ENCODE results near the gene COL18A1.

Gene COL18A1

DNA sequence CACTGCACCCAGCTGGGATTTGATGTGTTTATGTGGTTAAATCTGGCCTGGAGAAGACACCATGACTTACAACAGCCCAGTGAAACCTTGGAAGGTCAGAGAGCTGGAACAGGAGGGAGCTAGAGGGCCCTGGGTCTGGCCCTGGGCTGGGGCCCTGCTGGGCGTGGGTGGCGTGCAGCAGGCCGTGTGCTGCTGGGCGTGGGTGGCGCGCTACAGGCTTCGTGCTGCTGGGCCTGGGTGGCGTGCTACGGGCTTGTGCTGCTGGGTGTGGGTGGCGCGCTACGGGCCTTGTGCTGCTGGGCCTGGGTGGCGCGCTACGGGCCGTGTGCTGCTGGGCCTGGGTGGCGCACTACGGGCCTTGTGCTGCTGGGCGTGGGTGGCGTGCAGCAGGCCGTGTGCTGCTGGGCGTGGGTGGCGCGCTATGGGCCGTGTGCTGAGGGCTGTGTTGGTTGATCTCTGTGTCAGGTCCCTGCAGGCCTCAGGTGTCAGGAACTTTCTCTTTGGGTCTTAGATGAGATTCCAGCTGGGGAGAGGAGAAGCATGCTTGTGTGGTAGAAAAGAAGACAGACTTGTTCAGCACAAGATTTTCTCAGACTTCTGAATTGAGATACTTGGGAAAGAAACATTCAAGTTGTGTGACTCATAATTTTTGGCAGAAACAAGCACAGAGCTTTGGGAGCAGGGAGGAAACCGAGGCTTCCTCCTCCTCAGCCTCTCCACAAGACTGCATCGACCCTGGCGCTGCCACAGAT is 66.0 kb downstream of the COL18A1 start:
- DNase-seq, result no peak

DNA sequence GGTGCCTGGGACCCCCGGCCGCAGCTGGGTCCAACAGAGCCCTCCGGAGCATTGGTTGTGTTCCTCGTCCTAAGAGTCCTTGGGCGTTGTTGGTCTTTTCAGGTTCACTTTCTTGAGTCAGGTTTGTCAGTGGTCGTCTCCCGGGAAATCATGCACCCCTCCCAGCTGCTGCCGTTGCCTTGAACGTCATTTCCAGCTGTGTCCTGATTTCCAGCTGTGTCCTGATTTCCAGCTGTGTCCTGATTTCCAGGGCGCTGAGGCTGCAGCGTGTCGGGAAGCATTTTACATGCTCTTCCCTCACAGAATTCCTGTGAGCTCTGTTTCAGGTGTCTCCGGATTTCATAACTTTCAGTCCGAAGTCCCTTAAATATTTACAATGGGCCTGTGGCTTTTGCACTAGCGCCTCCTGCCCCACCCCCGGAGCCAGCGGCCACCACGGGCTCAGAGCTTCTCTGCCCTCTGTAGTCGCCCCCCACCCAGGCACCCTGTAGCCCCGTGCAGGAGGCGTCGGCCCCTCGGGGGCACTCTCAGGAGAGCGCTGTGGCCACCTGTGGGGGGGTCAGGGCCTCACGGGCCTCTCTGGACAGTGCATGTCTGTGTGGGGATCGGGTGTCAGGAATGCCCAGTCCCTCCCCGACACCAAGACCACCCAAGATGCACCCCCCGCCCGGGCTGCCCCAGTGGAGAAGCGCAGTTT is 66.7 kb downstream of the COL18A1 start:
- DNase-seq, result no peak

DNA sequence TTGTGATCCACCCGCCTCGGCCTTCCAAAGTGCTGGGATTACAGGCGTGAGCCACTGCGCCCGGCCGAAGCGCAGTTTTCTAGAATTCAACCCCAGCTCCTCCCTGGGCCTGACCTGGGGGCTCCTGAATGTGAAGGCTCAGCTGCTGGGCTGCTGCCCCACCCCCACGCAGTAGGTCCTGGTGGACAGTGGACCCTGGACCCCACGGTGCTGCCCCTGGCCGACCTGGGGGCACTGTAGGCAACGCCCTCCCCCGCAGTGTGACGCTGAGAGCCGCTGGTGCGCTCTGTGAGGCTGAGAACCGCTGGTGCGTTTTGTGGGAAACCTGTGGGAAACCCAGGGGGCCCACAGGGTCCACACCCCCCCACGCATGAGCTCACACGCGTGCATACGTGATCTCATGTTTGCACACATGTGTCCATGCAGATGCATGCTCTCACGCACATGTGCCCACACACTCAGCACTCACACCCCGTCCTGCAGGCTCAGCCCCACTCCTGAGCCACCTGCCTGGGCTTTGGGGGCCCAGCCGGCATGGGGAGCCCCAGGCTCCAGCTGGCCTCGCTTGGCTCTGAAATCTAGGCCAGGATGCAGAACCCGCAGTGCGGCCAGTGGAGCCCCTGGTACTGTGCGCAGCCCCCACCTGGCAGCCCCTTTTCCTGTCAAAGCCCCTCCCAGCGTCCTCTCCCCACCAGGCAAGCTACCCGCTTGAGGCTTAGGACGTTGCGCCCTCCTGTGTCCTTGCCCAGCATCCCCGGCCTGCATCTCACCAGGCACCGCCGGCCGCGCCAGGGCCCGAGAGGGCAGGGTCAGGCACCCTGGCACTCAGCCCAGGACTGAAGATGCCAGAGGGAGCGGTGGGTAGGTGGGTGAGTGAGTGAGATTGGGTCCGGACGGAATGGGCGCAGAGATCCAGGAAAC is 67.7 kb downstream of the COL18A1 start:
- no peak for DNase-seq

DNA sequence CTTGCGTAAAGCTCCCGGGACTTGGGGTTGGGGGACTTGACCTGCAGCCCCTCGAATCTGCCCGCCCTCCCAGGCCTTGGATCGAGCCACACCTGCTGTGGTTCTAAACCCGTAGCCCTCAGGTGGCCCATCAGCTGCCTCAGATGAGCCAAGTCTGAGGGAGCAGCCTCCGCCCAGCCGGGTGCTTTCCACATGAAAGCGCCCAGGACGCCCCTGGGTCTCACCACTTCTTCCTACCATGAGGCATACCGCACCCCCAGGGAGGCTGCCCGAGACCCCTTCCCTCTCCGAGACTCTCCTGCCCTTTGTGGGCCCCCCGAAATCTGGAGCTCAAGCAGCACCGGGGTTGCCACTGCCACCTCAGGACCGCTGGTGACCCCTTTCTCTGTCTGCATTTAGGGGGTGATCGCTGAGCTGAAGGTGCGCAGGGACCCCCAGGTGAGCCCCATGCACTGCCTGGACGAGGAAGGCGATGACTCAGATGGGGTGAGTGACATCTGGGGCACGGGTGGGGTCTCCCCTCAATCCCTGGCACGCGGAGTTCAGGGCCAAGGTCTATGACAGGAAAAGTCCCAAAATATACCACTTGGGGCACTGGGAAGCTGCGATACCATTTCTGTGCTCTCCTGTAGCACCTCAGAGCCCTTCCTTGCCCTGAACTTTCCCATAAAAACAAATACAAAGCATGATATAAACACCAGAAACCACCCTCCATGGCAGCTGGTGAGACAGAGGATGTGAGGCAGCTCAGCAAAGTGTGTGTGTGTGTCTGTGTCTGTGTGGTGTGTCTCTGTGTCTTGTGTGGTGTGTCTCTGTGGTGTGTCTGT is 68.7 kb downstream of the COL18A1 start:
- no peak for DNase-seq

DNA sequence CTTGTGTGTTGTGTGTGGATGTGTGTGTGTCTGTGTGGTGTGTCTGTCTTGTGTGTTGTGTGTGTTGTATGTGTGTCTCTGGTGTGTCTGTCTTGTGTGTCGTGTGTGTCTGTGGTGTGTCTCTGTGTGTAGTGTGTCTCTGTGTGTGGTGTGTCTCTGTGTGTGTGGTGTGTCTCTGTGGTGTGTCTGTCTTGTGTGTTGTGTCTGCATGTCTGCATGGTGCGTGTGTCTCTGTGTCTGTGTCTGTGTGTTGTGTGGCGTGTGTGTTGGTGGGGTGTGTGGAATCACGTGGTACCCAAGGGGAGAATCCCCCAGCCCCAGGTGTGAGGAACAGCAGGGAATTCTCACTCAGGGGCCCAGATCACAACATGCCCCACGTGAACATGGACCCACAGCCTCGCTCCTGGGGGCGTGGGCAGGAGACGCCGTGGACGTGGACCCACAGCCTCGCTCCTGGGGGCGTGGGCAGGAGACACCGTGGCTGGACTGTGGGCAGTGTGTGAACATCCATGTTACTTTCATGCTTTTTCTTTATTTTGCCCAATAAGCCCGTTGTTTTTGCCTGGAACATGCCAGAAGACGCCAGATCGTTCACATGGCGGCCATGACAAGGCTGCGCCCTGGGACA is 69.5 kb downstream of the COL18A1 start:
- DNase-seq, result no peak

DNA sequence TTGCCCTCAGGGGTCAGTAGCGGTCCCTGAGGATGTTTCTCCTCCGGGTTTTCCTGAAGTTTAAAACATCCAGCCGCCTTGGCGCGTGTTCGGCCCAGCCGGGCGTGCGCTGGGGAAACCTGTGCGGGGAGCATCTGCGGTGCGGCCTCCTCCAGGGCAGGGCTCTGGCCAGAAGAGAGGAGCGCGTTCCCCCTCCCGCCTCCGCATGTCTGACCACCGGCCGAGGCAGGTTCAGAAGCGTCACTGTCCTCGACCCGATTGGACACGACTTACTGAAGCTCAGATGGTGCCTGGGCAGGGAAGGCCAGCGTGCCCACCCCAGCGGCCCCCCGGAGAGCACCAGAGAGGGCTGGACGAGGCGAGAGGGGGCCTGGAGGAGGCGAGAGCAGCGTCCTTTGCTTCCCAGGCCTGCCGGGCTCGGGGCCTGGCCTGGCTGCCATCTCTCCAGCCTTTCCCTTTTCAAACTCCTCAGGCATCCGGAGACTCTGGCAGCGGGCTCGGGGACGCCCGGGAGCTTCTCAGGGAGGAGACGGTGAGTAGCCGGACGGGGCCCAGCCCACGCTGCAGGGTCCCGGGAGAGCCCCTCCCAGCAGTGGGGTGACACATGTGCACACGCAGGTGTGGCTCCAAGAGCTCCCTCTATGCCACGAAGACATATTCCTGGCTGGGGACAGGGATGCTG is 70.2 kb downstream of the COL18A1 start:
- no peak for DNase-seq

DNA sequence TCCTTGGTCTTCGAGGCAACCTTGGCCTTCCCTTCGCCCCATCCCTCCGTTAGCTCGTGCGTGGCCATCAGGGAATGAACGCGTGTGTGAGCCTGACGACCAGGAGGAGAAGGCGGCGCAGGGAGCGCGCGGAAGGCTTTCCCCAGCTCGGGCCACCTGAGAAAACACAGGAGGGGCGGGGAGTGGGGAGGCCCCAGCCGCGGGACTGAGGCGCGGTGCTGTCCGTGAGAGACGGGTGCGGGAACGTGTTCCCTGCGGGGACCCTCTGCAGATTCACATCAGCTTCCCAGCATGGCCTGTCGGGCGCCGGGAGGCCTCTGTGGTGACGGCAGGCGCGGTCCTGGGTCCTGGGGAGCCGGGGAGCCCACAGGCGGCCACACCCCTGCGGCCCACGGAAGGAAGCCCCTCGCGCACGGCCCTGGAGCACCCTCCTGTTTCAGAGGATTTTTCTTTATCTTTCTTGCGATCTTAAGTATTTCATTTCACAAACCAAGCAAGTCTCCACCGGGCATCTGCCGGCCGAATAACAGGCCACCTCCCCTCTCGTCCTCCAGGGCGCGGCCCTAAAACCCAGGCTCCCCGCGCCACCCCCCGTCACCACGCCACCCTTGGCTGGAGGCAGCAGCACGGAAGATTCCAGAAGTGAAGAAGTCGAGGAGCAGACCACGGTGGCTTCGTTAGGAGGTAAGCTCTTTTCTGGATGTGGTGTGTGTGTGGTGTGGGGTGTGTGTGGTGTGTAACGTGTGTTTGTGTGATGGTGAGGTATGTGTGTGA is 71.0 kb downstream of the COL18A1 start:
- no peak for DNase-seq

DNA sequence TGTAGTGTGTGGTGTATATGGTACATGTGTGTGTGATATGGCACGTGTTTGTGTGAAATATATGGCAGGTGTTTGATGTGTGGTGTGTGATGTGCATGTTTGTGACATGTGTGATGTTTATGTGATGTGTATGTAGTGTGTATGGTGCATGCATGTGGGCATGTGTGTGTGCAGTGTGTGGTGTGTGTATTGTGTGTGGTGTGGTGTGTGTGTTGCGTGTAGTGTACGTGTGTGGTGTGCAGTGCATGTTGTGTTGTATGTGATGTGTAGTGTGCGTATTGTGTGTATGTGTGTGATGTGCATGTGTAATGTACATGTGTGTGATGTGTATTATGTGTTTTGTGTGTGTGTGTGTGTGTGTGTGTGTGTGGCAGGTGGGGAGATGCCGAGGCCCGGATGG is 71.6 kb downstream of the COL18A1 start:
- no peak for DNase-seq

DNA sequence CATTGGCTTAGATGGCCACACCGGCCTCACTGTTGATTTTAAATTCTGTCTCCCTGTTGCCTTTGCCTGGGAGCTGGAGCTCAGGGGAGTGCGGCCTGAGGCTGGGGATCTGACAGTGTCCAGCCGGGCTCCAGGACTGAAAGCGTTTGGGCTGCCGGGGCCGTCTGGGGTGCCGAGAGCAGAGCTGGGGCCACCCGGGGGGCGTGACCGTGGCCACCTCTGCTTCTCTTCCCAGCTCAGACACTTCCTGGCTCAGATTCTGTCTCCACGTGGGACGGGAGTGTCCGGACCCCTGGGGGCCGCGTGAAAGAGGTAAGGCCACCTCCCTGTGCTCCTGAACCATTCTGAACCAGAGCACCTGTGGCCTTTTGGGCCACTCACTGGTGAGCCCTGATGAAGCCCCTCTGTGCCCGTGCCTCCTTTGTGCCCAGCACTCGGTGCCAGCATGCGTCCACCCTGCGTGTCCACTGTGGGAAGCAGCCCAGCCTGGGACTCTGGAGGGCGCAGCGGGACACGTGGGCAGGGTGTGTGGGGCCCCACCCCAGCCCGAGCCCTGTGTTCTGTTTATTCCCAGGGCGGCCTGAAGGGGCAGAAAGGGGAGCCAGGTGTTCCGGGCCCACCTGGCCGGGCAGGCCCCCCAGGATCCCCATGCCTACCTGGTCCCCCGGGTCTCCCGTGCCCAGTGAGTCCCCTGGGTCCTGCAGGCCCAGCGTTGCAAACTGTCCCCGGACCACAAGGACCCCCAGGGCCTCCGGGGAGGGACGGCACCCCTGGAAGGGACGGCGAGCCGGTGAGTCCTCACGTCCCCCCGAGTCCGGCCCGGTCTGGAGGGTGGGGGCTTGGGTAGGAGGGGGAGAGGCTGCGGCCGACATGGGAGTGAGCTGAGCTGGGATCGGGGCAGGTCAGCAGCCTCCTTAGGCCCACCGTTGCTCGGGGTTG is 72.5 kb downstream of the COL18A1 start:
- no peak for DNase-seq

DNA sequence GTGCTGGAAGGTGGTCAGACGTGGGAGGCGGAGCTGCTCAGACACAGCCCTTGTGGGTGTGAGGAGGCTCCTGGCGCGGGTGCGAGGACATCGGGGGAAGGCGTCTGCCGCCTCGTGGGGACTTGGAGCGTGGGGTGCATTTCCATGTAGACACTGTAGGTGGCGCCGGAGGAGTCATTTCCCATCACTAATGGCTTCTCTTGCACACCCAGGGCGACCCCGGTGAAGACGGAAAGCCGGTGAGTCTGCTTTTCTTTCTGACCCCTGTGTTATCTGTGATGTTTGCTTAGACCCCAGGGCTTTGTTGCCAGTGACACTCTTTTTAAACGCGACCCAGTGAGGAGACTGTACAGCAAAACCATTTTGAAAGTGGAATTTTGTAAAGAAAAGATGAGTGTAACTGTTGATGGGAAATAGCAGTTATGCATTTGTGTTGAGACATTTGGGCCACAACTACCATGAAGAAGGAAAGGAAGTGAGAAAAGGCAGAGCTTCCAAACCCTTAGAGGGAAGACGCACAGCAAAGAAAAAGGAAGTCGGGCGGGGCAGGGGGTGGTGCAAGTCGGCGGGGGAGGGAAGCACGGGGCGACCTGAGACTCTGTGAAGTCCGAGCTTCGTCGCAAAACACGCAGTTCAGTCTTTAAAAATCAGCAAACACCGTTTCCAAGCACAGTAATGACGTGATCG is 73.3 kb downstream of the COL18A1 start:
- no peak for DNase-seq

DNA sequence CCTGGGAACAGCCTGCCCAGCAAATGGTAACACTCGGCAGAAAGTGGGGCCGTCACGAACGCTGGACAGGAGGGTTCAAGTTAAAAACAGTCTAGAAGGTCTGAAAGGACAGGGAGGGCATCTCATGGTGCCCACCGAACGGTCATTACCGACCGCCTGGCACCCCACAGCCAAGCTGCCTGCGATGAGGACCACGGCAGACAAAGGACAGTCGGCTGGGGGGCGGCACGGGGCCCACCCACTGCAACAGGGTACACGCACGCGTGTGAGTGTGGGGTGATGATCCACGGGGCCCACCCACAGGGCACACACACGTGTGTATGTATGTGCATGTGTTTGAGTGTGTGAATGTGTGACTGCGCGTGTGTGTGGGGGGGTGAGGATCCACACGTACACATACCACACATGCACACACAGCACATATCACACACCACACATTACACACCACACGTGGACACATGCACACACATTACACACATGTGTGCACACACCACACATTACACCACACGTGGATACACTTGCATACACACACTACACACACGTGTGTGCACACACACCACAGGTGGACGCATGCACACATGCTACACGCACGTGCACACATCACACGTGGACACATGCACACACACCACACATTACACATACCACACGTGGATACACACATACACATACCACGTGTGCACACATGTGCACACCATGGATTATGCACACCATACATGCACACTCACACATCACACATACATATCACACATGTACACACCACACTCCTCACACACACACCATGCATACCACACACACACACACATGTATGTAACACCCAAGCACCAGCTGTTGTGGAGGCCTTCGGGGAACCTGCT is 74.1 kb downstream of the COL18A1 start:
- no peak for DNase-seq

DNA sequence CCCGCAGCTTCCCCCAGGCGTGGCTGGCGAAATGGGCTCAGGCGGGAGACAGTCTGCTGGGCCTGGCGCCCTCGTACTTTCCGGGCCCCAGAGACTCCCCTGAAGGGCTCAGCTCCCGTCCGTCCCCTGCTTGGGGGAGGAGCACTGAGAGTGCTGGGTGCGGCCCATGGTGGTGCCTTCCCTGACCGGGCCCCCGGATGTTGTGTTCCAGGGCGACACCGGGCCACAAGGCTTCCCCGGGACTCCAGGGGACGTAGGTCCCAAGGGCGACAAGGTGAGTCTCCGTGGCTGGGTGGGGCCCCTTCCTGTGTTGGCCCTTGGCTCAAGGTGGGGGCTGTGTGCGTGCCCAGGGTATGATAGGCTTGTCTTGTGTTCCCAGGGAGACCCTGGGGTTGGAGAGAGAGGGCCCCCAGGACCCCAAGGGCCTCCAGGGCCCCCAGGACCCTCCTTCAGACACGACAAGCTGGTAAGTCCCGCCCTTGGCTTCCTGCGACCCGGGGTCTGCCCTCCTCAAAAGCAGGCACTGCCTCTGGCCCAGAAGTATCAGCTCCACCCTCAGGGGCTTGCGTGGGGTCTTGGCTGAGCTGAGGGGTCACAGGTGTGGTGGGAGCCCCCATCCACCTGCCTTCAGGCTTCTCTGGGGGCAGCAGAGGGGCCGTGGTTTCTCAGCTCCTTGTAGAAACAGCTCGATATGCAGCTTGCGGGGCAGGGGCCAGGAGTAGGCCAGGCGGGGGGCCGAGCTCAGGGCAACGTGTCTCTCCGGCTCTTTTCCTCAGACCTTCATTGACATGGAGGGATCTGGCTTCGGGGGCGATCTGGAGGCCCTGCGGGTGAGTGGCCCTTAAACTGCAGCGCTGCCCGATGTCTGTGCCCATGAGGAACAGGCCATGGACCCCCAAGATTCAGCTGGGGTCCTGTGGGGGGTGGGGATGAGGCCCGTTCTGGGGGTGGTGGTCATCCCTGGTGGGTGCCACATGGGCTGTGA is 75.0 kb downstream of the COL18A1 start:
- no peak for DNase-seq

DNA sequence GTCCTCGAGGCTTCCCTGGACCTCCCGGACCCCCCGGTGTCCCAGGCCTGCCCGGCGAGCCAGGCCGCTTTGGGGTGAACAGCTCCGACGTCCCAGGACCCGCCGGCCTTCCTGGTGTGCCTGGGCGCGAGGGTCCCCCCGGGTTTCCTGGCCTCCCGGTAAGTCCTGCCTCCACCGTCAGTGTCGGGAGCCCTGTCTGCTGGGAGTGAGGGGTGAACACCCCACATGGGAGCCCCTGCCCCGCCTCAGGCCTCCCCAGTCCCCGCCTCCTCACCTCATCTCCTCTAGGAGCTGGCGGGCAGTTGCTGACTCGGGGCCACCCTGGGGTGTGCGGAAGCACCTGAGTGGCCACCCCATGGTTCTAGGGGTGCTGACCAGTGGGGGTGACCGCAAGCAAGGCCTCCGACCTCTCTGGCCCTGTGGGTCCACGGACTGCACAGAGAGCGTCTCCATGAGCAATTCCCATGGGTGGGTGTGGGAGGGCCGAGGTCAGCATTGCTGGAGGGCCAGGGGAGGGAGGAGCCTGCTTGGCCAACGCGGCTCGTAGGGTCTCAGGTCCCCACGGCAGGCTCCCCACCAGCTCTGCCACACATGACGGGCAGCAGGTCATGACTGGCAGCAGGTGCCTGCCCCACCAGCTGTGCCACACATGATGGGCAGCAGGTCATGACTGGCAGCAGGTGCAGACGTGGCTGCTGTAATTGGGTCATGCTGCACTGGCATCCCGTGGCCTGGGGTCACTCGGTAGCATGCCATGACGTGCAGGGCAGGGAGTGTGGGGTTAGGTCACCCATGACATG is 75.9 kb downstream of the COL18A1 start:
- no peak for DNase-seq

DNA sequence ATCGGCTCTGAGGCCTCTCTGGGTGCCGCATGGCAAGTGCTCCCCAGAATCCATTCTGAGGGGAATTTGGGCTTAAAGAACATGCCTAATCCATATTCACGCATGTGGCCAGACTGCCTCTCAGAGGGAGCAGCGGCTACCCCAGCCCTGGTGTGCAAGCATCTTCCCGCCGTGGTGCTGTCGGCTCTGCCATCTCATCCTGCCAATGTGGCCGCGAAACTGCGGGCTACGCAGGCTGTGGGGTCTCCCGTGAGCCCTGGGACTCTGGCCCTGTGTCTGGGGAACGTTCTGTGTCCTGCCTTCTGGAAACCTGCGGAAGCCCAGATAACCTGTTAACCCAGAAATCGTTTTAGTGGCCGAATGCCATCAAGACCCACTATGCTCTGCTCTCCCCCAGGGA is 76.6 kb downstream of the COL18A1 start:
- DNase-seq, result no peak

DNA sequence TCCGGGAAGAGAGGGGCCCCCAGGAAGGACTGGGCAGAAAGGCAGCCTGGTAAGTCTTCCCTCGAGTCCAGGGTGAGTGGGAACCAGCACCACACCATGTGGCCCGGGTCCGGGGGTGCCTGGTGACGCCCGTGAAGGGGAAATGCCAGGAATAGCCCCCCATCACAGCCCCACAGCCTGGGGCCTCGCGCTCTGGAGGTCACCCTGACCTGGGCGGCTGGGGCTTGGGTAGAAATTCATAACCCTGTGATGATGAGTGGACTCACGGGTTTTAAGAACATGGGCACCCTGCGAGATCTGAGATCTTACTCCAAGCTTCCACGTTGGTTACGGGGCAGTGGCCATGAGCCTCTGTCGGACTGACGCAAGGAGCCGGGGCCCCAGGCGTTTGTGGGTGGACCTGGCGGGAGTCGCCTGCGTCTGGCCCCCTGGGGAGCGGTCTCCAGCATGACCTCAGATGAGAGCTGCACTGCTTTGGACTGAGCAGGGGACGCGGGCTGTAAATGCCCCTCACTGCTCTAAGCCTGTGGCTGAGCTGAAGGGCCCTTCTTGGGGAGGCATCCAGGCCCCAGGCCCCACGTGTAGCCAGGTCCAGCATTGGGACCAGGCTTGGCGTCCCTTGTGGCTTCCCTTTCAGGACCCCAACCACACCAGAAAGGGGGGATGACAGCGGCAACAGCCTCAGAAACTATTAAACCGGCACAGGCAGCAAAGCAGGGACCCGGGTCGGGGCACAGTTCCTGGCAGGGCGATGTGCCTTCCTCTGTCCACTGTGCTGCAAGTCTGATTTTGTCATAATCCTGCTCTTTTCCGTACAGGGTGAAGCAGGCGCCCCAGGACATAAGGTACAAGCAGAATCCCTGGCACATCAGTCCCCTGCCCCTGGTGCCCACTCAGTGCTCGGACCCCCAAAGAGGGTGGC is 77.3 kb downstream of the COL18A1 start:
- DNase-seq, result no peak
